Ishikawa (cell line): ENCODE measurements around the gene AASDHPPT.

Experiments
- EGR1 ChIP-seq: IDR thresholded peaks from 2 replicates; pipeline ENCODE4 v1.6.1; 2012
- EP300 ChIP-seq: IDR thresholded peaks from 2 replicates; pipeline ENCODE4 v1.6.1; 2012; ENCODE audit warnings: borderline replicate concordance
- FOXM1 ChIP-seq: IDR thresholded peaks from 2 replicates; pipeline ENCODE4 v1.6.1; 2012; ENCODE audit warnings: low read depth, borderline replicate concordance
- MAX ChIP-seq: IDR thresholded peaks from 2 replicates; pipeline ENCODE4 v1.6.1; 2012
- NFIC ChIP-seq: IDR thresholded peaks from 2 replicates; pipeline ENCODE4 v1.6.1; 2012
- RAD21 ChIP-seq: IDR thresholded peaks from 2 replicates; pipeline ENCODE4 v1.6.1; 2012; ENCODE audit warnings: low read depth
- REST ChIP-seq: IDR thresholded peaks from 2 replicates; pipeline ENCODE4 v1.6.1; 2012; ENCODE audit warnings: low read depth, mild to moderate bottlenecking
- TAF1 ChIP-seq: IDR thresholded peaks from 2 replicates; pipeline ENCODE4 v1.6.1; 2012; ENCODE audit warnings: low read depth, mild to moderate bottlenecking
- YY1 ChIP-seq: IDR thresholded peaks from 2 replicates; pipeline ENCODE4 v1.6.1; 2012; ENCODE audit warnings: low read depth

- TF ChIP-seq NFIC (no peak), TAF1 (no peak), FOXM1 (no peak), EGR1 (no peak), EP300 (no peak), YY1 (no peak), MAX (no peak), RAD21 (no peak), REST (no peak)
Observed at GRCh38 chr11:106047631-106048030, 29.8 kb upstream of the AASDHPPT start.
